Gastrocnemius medialis (tissue), 4 donors: Measurements from ENCODE around the gene C5AR1. TPM values are rescaled to one million over a fixed set of nuclear protein-coding genes. Genes with fewer than 3 reads are reported as not detected.
A peak's percentile ranks its signal among the peaks of the same experiment; 100 is the strongest.

Source experiments
- ATAC-seq, 2 donors: fragments of 150-250 bp; one replicate each; pipeline ENCODE4 v1.9.1; 2016
- DNase-seq, 2 donors: peaks; one replicate each; pipeline ENCODE4 v3.0.0-alpha.2; 2019
- H3K27ac ChIP-seq, 4 donors: fragments of 200-600 bp; sonication (generic); 1 replicate in 1 of 4; 2 replicates in 3 of 4; pipeline ENCODE4 v1.5.1; 2016 to 2018; ENCODE audit warnings: mild to moderate bottlenecking in 2 of 4, moderate library complexity in 1 of 4
- H3K27me3 ChIP-seq, 3 donors: fragments of 200-600 bp; sonication (generic) in 2 of 3; 1 replicate in 1 of 3; 2 replicates in 2 of 3; pipeline versions ENCODE4 v1.5.1 to v1.6.0; 2016 to 2019; ENCODE audit warnings: mild to moderate bottlenecking in 1 of 3, moderate library complexity in 1 of 3
- H3K36me3 ChIP-seq, 2 donors: fragments of 200-600 bp; sonication (generic) in 1 of 2; one replicate each; pipeline ENCODE4 v1.5.1; 2017 to 2018
- H3K4me1 ChIP-seq, 2 donors: fragments of 200-600 bp; sonication (generic) in 1 of 2; one replicate each; pipeline ENCODE4 v1.5.1; 2016 to 2017; ENCODE audit warnings: mild to moderate bottlenecking in 2 of 2
- H3K4me3 ChIP-seq, 4 donors: fragments of 200-600 bp; sonication (generic) in 3 of 4; 1 replicate in 1 of 4; 2 replicates in 3 of 4; pipeline ENCODE4 v1.5.1; 2016 to 2019; ENCODE audit warnings: mild to moderate bottlenecking in 2 of 4
- H3K9me3 ChIP-seq, 3 donors: fragments of 200-600 bp; sonication (generic) in 2 of 3; 1 replicate in 1 of 3; 2 replicates in 2 of 3; pipeline ENCODE4 v1.5.1; 2016 to 2019
- CTCF ChIP-seq, 5 experiments: fragments of 450-650 bp in 3 of 5; fragments of 200-600 bp in 2 of 5; sonication (generic) in 2 of 5; IDR thresholded peaks in 4 of 5; conservative IDR thresholded peaks in 1 of 5; 1 replicate in 4 of 5; 2 replicates in 1 of 5; pipeline ENCODE4 v1.5.1; 2016 to 2019; ENCODE audit warnings: antibody characterized with exemption in 5 of 5, mild to moderate bottlenecking in 3 of 5, moderate library complexity in 3 of 5
- POLR2A ChIP-seq, 2 donors: fragments of 450-650 bp; IDR thresholded peaks; one replicate each; pipeline ENCODE4 v1.6.1; 2017; ENCODE audit warnings: antibody characterized with exemption in 2 of 2, mild to moderate bottlenecking in 2 of 2, moderate library complexity in 2 of 2
- in situ Hi-C, 4 donors: fragments of 200-750 bp; cut with MboI; loops; one replicate each; pipeline versions ENCODE4 v1.15.0 to v1.8.0; 2017; ENCODE audit warnings: low sequenced_read_pairs in 4 of 4
- intact Hi-C: fragments of 100-400 bp; cut with DNase I; formaldehyde crosslinking; loops from one replicate; pipeline ENCODE4 v1.15.1; 2023; ENCODE audit warnings: low total_unique reads
- total RNA-seq, 4 donors: library from RNA; depleted of rRNA; stranded (reverse); fragments of >200 nt; gene quantifications; one replicate each; pipeline versions ENCODE4 v1.1.0 to v1.2.3, GENCODE V29; 2016

The C5AR1 gene
- total RNA-seq, 4 donors from 2014 or later: 0.27 to 3.7 (median 2.1) TPM

GRCh38 chr19:47310819-47311218 lies 1.2 kb downstream of the C5AR1 start:
- no peak for TF ChIP-seq CTCF (IDR thresholded peaks at IDR 0.05 in 4 of 5, conservative IDR thresholded peaks at IDR 0.05 in 1 of 5)
- no peak for TF ChIP-seq POLR2A (IDR thresholded peaks at IDR 0.05)
- DNase-seq: no peak
- Histone ChIP-seq H3K4me1 (no peaks in the 10 kb centered on the region), H3K27ac (peak overlapping the region in 1 of 4 donors; percentile 36), H3K4me3 (peak overlapping the region in 1 of 4 donors; percentile 14), H3K36me3 (no peaks in the 10 kb centered on the region), H3K27me3 (peaks cover 4 to 25% (median 13%) of the 10 kb centered on the region in 3 donors), H3K9me3 (no peaks in the 10 kb centered on the region)
- intact Hi-C loops (no loop called here), in situ Hi-C loops (no loop called here)
- no peak for ATAC-seq

GRCh38 chr19:47312366-47313006 lies 2.8 kb downstream of the C5AR1 start:
- H3K27me3 ChIP-seq: peaks cover 4 to 31% (median 20%) of the 10 kb centered on the region in 3 donors
- TF ChIP-seq POLR2A (IDR thresholded peaks at IDR 0.05) (no peak), CTCF (IDR thresholded peaks at IDR 0.05 in 4 of 5, conservative IDR thresholded peaks at IDR 0.05 in 1 of 5) (no peak)
- no peak overlapping the region for H3K4me3 ChIP-seq
- DNase-seq: no peak
- no peak overlapping the region for H3K27ac ChIP-seq
- no peaks in the 10 kb centered on the region for H3K9me3 ChIP-seq
- in situ Hi-C loops: no loop called here
- ATAC-seq: no peak
- H3K36me3 ChIP-seq: no peaks in the 10 kb centered on the region
- intact Hi-C loops: no loop called here
- H3K4me1 ChIP-seq: no peaks in the 10 kb centered on the region

GRCh38 chr19:47313754-47314295 lies 4.2 kb downstream of the C5AR1 start:
- TF ChIP-seq CTCF (IDR thresholded peaks at IDR 0.05 in 4 of 5, conservative IDR thresholded peaks at IDR 0.05 in 1 of 5) (no peak), POLR2A (IDR thresholded peaks at IDR 0.05) (no peak)
- no peaks in the 10 kb centered on the region for H3K9me3 ChIP-seq
- H3K27ac ChIP-seq: no peak overlapping the region
- in situ Hi-C loops: no loop called here
- no peak overlapping the region for H3K4me3 ChIP-seq
- peaks cover 4 to 33% (median 20%) of the 10 kb centered on the region in 3 donors for H3K27me3 ChIP-seq
- intact Hi-C loops: no loop called here
- DNase-seq: no peak
- no peaks in the 10 kb centered on the region for H3K4me1 ChIP-seq
- no peaks in the 10 kb centered on the region for H3K36me3 ChIP-seq
- ATAC-seq: no peak

GRCh38 chr19:47315125-47315821 lies 5.6 kb downstream of the C5AR1 start:
- peak overlapping the region in 1 of 4 donors; percentile 15 for H3K27ac ChIP-seq
- no peak overlapping the region for H3K4me3 ChIP-seq
- DNase-seq (peak; percentile 61 to 67), ATAC-seq (peak; percentile 69 to 86)
- no peaks in the 10 kb centered on the region for H3K36me3 ChIP-seq
- H3K4me1 ChIP-seq: no peaks in the 10 kb centered on the region
- peak in 1 of 2 donors; percentile 9 for TF ChIP-seq POLR2A (IDR thresholded peaks at IDR 0.05)
- no peak for TF ChIP-seq CTCF (IDR thresholded peaks at IDR 0.05 in 4 of 5, conservative IDR thresholded peaks at IDR 0.05 in 1 of 5)
- intact Hi-C loops (no loop called here), in situ Hi-C loops (no loop called here)
- H3K27me3 ChIP-seq: peaks cover 9 to 31% (median 27%) of the 10 kb centered on the region in 3 donors
- no peaks in the 10 kb centered on the region for H3K9me3 ChIP-seq
